GM12875 (cell line): ENCODE data around the gene KLHL21.

Source experiments
- H3K4me3 ChIP-seq: one replicate; pipeline ENCODE4 v1.5.1; 2011; ENCODE audit warnings: low read depth, low read length, control low read depth
- TF ChIP-seq, protein P1 (sequence below): IDR thresholded peaks from 2 replicates; pipeline ENCODE4 v1.5.1; 2011; ENCODE audit warnings: low read depth, mild to moderate bottlenecking, control low read depth, inconsistent platforms, low read length, moderate library complexity, borderline replicate concordance; ENCODE audit not compliant: insufficient read depth

Gene KLHL21

DNA sequence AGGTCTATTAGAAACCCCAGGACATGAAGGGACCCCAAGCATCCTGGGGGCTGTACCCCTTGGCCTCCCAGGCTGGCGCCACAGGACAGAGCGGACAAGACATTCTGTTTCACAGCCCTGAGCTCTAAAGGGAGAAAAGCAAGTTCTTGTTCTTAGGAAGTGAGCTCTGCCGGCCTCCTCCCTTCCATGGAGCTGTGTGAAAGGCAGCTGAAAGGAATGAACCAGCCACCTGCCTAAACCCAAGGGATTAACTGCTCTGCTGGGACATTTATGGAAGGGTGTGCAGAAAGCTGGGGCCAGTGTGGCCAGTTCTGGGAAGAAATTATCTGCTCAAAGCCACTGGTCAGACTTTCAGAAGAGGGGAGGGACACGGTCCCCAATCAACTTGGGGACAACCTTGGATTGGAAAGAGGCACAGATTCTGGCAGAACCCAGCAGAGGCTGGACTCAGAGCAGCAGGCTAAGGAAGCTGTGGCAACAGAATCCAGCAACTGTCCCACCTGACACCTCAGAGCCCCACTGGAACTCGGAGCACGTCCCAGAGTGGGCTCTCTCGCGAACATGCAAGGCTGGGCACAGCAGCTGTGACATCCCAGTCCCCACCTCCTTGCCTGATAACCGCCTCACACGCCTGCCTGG is 2.1 kb downstream of the KLHL21 start:
- peak overlapping the region; percentile 93 for H3K4me3 ChIP-seq
- TF ChIP-seq, protein P1, sequence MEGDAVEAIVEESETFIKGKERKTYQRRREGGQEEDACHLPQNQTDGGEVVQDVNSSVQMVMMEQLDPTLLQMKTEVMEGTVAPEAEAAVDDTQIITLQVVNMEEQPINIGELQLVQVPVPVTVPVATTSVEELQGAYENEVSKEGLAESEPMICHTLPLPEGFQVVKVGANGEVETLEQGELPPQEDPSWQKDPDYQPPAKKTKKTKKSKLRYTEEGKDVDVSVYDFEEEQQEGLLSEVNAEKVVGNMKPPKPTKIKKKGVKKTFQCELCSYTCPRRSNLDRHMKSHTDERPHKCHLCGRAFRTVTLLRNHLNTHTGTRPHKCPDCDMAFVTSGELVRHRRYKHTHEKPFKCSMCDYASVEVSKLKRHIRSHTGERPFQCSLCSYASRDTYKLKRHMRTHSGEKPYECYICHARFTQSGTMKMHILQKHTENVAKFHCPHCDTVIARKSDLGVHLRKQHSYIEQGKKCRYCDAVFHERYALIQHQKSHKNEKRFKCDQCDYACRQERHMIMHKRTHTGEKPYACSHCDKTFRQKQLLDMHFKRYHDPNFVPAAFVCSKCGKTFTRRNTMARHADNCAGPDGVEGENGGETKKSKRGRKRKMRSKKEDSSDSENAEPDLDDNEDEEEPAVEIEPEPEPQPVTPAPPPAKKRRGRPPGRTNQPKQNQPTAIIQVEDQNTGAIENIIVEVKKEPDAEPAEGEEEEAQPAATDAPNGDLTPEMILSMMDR: no peak

DNA sequence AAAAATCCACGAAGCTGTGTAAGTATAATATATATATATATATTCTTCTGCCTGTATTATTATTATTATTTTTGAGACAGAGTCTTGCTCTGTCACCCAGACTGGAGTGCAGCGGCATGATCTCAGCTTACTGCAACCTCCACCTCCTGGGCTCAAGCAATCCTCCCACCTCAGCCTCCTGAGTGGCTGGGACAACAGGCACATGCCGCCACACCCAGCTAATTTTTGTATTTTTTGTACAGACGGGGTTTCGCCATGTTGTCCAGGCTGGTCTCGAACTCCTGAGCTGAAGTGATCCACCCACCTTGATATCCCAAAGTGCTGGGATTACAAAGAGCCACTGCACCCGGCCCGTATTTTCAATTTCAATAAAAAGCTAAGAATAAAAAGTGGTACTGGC is 2.7 kb downstream of the KLHL21 start:
- H3K4me3 ChIP-seq: peak overlapping the region; percentile 93

DNA sequence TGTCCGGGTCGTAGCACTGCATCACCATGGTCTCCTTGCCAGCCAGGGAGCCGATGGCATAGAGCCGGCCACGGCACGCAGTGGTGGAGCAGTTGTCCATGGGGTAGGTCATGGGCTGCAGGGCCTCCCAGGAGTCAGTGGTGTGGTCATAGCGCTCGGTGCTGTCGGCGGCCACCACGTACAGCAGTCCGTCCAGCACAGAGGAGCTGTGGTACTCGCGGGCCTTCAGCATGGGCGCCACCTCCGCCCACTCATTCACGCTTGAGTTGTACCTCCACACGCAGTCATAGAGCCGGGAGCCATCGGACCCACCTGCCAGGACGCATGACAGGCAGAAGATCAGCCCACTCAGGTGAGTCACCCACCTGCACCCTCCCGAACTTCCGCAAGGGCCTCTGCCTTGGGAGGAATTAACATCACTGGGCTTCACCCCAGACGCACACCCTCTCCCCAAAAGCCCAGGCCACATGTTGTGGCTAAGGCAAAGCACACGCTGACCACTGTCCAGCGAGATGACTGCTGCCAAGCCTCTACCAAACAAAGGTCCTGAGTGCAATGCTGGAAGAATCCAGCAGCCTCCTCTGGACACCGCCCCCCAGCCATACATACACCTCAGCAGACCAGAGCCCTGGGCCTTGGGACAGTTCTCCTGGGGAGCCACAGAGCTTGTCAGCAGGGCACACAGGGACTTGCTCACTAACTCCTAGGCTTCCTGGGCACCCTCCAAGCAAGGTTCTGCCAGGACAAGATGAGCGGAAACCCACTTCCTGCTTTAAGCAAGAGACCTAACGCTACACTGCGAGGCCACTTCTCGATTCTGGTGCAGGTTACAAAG is 3.3 kb downstream of the KLHL21 start:
- peak overlapping the region; percentile 7 for H3K4me3 ChIP-seq
- TF ChIP-seq, protein P1: no peak

DNA sequence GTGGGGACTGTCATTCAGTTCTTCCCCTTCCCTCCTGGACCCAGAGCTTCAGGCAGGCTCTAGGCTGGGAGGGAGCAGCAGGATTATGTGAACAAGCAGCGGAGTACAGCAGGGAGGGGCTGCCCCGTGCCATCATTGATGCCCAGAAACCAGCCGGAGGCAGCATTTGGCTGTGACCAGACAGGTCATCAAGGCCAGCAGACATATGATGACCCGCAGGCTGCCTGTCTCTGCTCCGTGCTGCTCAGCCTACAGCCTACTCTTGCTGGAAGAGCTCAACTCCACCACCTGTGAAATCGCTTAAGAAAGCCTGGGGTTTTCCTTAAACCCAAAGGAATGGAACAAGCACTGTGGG is 4.9 kb downstream of the KLHL21 start:
- TF ChIP-seq, protein P1: no peak

DNA sequence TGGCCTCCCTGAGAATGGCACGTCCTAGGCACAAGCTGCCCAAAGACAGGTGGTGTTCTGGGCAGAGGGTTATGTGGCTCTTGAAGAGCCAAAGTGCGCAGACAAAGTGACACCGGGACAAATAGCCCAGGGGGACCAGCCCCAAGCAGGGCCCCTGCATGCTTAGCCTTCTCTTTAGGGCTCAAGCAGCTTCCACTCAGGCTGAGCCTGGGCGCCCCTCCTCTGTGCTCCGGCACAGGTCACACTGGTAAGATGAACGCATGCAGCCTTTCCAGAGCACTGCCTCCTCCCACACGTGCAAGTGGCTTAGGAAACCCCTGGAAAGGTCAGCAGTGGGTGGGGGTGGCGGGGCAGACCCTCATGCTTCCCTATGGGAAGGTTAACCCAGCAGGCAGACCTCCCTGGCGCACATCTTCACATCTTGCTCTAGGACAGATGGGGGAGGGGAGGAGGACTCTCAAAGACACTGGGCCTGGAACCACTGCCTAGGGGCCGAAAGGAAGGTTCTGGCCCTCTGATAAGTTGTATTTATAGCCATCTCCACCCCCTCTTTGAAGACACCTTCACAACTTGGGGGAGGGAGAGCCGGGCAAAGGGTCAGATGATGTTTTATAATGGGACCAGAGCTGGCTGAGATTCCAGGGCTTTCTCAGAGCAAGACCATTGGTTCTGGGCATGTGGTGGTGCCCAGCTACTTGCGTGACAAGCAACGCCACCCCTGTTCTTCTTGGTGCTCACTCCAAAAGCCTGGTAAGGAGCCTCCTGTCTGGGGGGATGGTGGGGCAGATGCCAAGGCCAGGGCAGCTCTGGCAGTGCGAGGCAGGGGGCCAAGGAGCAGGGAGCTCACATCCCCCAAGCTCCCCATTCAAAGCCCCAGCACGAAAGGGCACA is 5.5 kb downstream of the KLHL21 start:
- no peak overlapping the region for H3K4me3 ChIP-seq
- TF ChIP-seq, protein P1: no peak

More for the DNA sequence above, 4.9 kb downstream of the KLHL21 start:
- no peak overlapping the region for H3K4me3 ChIP-seq

DNA sequence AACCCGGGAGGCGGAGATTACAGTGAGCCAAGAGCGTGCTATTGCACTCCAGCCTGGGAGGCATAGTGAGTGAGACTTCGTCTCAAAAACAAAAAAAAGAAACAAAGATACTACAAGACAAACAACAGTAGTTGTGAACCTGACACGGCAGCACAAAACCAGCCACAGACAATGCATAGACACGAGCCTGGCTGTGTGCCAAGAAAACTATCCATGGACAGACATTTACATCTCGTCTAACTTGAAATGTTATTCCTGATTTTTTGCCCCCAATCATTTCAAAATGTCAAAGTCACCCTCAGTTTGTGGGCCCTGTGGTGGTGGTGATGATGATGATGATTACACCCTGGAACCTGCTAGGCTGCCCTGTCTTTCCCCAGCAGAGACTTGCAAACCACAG is 6.3 kb downstream of the KLHL21 start:
- TF ChIP-seq, protein P1: no peak
- no peak overlapping the region for H3K4me3 ChIP-seq

DNA sequence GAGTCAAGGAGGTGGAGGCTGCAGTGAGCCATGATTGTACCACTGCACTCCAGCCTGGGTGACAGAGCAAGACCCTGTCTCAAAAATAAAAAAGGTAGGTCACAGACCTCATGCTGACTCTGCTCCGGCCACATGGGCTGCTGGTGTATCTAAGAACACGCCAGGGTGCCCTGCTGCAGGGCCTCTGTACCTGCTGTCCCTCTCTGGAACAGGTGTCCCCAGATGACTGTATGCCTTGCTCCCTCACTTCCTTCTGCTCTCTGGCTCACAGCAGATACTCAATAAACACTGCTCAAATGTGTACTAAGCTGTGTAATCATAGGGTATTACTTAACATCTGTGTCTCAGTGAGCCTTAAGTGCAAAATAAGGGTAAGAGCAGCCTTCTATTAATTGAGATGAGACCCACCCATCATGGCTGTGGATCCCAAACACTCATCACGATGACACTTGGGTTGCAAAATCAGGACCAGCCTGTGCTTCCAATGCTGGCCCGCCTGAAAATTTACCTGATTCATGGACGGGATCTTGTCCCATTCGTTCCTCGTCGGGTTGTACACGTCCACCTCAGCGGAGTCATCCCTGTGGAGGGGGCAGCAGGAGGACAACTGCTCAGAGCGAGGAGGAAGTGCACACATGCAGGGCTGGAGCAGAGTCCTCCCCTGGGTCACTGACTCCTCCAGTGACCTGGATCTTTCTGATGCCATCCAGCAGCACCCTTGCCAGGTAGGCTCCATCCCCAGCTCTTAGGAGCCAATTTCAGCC is 7.5 kb downstream of the KLHL21 start:
- TF ChIP-seq, protein P1: no peak
- no peak overlapping the region for H3K4me3 ChIP-seq
